HEK293 (cell line): ENCODE measurements around the gene RASAL2.

ENCODE experiments used
- CTCF ChIP-seq: fragments of 450-650 bp; formaldehyde crosslinking; IDR thresholded peaks from 2 replicates; pipeline ENCODE4 v1.5.1; 2016; ENCODE audit warnings: missing biosample characterization, missing genetic modification characterization
- KLF10 ChIP-seq: fragments of 450-650 bp; IDR thresholded peaks from 2 replicates; pipeline ENCODE4 v1.5.1; 2018; ENCODE audit warnings: missing biosample characterization, mild to moderate bottlenecking, missing genetic modification characterization
- ZBTB7A ChIP-seq: fragments of 450-650 bp; formaldehyde crosslinking; IDR thresholded peaks from 2 replicates; pipeline ENCODE4 v1.5.1; 2016; ENCODE audit warnings: low read depth, missing biosample characterization, missing genetic modification characterization
- ZNF174 ChIP-seq: fragments of 450-650 bp; formaldehyde crosslinking; IDR thresholded peaks from 2 replicates; pipeline ENCODE4 v1.5.0; 2017; ENCODE audit warnings: missing biosample characterization, mild to moderate bottlenecking, missing genetic modification characterization
- ZNF350 ChIP-seq: fragments of 450-650 bp; formaldehyde crosslinking; IDR thresholded peaks from 2 replicates; pipeline ENCODE4 v1.5.0; 2017; ENCODE audit warnings: missing biosample characterization, mild to moderate bottlenecking, missing genetic modification characterization
- ZNF501 ChIP-seq: fragments of 450-650 bp; formaldehyde crosslinking; IDR thresholded peaks from 2 replicates; pipeline ENCODE4 v1.5.1; 2016; ENCODE audit warnings: missing biosample characterization, missing genetic modification characterization
- ZNF600 ChIP-seq: fragments of 450-650 bp; formaldehyde crosslinking; IDR thresholded peaks from 2 replicates; pipeline ENCODE4 v1.5.1; 2016; ENCODE audit warnings: missing biosample characterization, missing genetic modification characterization
- ZNF610 ChIP-seq: fragments of 450-650 bp; formaldehyde crosslinking; IDR thresholded peaks from 2 replicates; pipeline ENCODE4 v1.5.1; 2016; ENCODE audit warnings: missing biosample characterization, missing genetic modification characterization, borderline replicate concordance

- TF ChIP-seq CTCF (no peak), ZNF174 (tag by site-specific recombination) (no peak), ZNF600 (no peak), KLF10 (no peak), ZNF350 (tag by site-specific recombination) (no peak), ZNF610 (tag by site-specific recombination) (no peak), ZBTB7A (no peak), ZNF501 (tag by site-specific recombination) (no peak)
Measured at GRCh38 chr1:178254433-178254832, 160.5 kb downstream of the RASAL2 start.
